ENCODE measurements around the gene ZGPAT.
"Not testable (repeated sequence)": the region's sequence is repeated elsewhere in the genome, so short reads cannot be mapped to it uniquely, and the experiment has no call there.

ZGPAT gene

DNA sequence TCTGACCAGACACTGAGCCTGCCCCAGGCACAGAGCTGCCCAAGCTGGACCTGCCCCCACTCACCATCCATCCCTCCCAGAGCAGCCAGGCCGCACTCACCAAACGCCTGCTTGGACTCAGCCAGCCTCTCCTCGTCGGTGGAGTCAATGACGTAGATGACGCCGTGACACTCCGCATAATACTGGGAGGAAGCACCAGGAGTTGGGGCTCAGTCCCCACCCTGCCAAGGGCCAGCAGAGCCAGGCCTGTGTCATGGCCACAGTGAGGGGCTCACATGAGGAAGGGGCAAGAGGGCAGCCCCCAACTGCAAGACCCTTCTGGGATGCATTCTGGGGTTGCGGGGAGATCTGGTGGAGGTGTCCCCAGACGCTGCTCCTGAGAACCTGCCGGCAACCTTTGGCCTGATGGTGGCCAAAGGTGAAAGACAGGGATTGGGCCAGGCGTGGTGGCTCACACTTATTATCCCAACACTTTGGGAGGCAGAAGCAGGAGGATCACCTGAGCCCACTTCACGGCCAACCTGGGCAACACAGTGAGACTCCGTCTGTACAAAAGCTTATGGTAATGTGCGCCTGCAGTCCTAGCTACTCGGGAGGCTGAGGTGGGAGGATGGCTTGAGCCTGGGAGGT lies 5.7 kb upstream of the ZGPAT start:
- no peak for DNase-seq (ENCODE audit: insufficient read length, low spot score)
- FAIRE-seq, result no peak

DNA sequence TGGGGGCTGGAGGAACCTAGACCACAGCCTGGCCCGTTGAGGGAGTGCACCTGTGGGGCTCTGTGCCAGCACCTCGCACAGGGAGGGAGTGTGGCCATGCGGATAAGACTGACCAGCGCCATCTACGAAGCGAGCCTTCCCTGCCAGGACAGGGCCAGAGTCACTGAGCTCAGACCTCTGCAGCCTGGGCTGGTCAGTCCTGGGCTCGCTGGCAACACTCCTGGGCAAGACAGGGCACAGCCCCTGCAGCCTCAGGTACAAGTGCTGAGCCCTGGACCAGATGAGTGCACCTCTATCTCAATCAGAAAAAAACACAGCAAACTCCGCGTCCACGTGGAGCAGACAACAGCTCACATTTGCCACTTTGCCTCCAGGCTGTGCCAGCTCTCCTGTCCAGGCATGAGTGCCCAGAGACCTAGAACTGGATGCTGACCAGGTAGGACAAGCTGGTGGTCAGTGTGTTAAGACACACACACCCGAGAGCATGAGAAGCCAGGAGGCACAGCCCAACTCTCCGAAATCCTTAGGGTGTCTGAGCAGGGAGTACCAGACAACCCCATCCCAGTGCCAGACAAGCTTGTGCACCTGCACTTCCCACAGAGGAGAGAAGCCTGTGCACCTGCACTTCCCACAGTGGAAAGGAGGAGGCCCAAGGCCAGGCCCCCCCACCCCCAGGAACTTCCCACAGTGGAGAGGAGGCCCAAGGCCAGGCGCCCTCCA lies 4.9 kb upstream of the ZGPAT start:
- no peak for DNase-seq (ENCODE audit: insufficient read length, low spot score)
- FAIRE-seq, result no peak

DNA sequence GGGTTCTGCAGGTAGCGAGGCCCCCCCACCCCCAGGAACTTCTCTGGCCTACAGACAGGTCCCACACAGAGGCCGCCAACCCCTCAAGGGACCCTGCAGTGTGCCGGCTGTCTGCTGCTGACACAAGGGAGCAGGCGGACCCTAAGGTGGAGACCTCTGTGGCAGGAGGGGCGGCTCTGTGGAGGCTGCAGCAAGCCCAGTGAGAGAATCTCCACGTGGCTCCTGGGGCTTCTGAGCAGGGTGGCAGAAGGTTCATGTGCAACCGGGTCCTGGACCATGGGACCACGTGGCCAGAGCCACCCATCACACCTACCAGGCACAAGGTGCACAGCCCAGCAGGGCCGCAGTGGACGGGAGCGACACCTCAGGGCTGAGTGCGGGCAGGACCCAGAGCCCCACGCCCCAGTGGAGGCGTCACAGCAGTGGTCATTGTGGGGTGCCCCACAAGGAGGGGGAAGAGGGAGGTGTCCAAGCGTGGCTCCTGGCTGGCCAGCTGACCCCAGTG lies 4.3 kb upstream of the ZGPAT start:
- FAIRE-seq (no peak), DNase-seq (ENCODE audit: insufficient read length, low spot score) (no peak)

DNA sequence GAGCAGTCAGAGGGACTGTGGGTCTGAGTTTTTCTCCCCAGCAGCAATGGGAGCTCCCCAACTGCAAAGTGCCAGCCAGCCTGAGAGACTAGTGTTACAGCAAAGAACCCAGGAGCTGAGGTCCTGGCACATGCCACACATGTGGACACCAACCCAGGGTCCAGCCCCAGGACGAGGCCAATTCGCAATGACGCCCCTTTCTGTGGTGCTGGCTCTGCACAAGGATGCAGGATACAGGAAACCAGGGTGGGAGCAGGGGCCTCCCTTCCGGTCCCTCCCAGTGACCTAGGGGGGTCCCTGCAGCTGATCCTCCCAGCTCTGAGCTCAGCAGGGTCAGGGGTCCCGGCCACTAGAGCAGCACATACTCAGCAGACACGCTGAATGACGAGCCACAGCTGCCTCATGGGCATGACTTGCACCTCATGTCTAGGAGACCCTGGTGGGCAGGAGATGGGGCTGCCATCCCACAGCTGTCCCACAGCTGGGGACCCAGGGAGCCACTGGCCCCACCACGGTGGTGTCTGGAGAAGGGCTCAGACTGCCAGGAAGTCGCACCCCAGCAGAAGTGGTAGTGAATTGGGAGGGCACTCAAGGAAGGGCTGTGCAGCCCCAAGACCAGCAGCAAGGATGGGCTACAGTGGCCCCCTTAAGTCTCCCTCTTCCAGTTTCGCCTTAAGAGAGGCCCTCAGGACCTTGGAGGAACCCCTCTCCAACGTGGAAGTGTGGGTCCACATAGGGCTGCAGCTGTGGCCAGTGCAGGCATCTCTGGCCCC lies 3.7 kb upstream of the ZGPAT start:
- FAIRE-seq (no peak), DNase-seq (ENCODE audit: insufficient read length, low spot score) (no peak)

DNA sequence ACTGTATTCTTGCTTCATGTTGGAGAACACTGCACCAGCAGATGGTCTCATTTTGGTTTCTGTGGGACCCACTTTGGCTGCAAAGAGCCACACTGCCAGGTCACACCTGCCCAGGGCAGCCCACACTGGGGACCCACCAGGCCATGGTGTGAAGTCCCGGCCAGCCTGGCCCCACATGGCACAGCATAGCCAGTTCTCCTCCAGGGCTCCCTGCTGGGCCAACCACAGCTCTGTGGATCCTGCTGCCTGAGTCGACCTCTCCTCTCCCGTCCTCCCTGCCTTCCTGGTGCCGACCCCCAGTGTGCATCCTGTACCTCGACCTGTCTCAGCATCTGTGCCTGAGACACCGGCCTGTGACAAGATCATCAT lies 3.1 kb upstream of the ZGPAT start:
- FAIRE-seq (no peak), DNase-seq (ENCODE audit: insufficient read length, low spot score) (no peak)

DNA sequence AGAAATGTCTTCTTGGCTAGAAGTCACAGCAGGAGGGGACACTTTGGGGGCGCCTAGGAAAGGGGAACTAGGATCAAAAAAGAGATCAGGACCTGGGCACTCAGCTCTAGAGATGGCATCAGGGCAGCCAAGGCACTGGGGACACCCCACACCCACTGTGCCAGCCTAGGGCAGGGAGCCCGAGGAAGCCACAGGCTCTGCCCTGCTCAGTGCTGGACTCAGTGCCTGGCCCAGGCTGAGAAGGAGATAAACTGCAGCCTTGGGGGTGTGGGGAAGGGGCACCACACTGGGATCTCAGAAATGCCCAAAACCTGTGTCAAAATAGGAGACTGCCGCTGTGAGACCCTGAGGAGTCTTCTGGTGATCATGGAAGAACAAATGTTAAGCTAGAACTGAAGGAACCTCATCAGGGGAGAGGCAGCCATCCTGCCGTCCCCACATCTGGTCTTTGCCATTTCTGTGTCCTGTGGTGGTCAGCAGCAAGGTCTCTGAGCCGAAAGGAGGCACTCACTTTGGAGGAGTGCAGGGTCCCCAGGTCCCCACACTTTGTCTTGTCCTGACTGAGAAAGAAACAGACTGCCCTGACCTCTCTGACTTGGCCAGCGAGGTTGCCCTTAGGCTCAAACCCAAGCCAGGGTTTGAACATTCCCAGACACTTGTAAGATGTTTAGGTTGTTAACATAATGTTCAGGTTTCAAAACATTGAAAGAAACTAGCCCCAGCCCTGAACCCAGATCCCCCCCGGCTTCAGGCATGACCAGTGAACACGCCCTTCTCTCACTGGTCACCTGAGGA lies 2.4 kb upstream of the ZGPAT start:
- no peak for FAIRE-seq
- DNase-seq (ENCODE audit: insufficient read length, low spot score), result no peak

DNA sequence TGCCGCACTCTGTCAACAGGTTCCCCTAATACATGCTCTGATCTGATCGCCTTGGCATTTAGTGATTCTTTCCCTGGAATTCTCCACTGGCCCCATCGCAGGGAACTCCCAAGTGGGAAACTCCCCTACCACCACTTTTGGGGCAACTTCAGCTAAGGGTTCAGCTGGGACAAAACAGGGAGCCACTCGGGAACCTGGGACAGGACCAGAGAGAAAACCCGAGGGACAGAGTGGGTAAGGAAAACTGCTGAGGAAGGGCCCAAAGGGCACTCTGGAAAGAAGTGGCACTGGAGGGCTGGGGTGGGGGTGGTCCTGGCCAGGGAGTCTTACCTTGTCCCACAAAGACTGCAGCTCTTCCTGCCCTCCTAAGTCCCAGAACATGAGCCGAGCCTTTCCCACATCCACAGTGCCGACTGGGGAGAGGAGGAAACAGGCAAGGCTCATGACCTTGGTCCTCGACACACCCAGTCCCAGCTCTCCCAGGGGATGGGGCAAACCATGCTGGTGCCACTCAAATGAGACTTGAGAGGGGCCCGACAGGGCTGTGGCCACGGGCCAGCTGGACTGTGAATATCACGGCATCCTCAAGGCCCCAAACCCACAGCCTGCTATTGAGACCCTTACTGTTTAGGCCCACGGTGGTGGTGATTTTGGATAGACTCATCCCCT lies 1.7 kb upstream of the ZGPAT start:
- FAIRE-seq (no peak), DNase-seq (ENCODE audit: insufficient read length, low spot score) (no peak)

DNA sequence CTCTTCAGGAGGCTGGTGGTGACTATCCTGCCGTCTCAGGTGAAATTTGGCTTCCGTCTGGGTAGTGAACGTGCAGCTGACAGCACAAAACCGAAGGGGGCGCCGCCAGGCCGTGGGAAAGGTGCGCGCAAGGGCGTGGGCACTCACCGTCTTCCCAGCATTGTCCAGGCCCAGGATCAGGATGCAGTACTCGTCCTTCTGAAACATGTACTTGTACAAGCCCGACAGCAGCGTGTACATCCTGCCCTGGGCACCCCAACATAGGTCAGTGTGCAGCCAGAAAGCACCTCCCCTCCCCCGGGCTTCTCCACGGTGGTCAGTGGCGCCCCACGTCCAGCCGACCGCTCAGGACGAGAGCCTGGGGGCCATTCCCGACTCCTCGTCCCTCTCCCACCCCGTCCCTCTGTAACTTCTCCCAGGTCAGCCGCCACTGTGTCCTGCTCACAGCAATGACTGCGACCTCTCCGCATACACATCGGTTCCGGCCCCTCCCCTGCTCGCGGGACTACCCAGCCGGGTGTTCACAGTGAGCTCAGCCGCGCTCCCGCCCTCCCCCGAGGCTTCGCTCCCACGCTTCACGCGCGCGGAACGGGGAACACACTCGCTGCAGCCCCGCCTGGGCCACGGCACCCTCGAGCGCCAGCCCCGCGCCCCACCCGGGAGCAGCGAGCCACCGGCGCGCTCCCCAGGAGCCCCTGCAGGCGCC lies 834 bp upstream of the ZGPAT start:
- FAIRE-seq (peak; percentile 75), DNase-seq (ENCODE audit: insufficient read length, low spot score) (peak; percentile 73)

DNA sequence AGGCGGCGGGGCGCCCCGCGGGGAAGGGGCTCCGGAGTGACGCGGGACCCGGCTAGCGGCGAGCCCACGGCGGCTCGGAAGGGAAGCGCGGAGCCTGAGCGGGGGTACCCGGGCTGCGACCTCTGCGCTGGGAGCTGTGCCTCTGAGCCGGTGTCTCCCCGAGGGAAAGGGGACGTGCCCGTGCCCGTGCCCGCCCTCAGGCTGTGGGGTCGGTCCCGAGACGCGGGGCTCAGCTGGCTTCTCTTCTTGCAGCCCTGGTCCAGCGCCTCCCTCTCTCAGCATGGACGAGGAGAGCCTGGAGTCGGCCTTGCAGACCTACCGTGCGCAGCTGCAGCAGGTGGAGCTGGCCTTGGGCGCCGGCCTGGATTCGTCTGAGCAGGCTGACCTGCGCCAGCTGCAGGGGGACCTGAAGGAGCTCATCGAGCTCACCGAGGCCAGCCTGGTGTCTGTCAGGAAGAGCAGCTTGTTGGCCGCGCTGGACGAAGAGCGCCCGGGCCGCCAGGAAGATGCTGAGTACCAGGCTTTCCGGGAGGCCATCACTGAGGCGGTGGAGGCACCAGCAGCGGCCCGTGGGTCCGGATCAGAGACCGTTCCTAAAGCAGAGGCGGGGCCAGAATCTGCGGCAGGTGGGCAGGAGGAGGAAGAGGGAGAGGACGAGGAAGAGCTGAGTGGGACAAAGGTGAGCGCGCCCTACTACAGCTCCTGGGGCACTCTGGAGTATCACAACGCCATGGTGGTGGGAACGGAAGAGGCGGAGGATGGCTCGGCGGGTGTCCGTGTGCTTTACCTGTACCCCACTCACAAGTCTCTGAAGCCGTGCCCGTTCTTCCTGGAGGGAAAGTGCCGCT lies 686 bp downstream of the ZGPAT start:
- peak; percentile 36 for DNase-seq (ENCODE audit: insufficient read length, low spot score)
- no peak for FAIRE-seq

DNA sequence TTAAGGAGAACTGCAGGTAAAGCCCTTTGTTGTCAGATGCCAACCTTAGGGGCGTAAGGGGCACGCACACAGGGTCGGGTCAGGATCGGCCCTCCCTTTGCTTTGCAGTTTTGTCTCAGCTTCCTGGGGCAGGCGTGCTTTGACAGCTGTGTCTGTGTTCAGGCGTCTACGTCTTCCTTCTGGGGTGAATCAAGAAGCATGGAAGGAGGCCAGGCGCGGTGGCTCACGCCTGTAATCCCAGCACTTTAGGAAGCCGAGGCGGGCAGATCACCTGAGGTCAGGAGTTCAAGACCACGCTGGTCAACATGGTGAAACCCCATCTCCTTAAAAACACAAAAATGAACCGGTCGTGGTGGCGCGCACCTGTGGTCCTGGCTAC lies 1.3 kb downstream of the ZGPAT start:
- FAIRE-seq (no peak), DNase-seq (ENCODE audit: insufficient read length, low spot score) (no peak)

DNA sequence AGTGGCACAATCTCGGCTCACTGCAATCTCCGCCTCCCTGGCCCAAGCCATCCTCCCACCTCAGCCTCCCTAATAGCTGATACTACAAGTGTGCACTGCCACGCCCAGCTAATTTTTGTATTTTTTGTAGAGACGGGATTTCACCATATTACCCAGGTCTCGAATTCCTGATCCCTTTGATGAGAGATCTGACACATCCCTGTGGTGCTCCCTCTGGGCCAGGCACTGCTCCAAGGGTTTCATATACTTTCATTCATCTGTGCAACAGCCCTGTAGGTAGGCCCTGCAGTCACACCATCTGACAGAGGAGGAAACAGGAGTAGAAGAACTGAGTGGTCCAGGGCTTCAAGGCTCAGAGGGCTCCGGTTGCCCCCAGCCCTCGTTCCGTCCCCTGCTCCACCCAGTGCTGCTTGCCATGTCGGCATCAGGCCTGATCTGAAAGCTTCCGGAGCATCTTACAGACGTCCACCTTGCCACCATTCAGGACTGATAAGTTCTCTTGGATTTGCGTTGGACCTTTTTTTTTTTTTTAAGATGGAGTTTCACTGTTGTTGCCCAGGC lies 3.3 kb downstream of the ZGPAT start:
- FAIRE-seq (no peak), DNase-seq (ENCODE audit: insufficient read length, low spot score) (no peak)

DNA sequence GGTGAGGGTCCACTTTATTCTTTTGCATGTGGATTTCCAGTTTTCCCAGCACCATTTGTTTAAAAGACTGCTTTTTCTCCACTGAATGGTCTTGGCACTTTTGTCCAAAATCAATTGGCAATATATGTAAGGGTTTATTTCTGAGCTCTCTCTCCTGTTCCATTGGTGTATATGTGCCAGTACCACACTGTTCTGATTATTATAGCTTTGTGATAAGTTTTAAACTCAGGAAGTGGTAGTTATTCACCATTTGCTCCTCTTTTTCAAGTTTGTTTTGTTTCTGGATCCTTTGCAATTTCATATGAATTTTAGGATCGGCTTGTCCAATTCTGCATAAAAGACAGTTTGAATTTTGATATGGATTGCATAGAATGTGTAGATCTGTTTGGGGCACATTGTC lies 4.4 kb downstream of the ZGPAT start:
- FAIRE-seq (no peak), DNase-seq (ENCODE audit: insufficient read length, low spot score) (no peak)

DNA sequence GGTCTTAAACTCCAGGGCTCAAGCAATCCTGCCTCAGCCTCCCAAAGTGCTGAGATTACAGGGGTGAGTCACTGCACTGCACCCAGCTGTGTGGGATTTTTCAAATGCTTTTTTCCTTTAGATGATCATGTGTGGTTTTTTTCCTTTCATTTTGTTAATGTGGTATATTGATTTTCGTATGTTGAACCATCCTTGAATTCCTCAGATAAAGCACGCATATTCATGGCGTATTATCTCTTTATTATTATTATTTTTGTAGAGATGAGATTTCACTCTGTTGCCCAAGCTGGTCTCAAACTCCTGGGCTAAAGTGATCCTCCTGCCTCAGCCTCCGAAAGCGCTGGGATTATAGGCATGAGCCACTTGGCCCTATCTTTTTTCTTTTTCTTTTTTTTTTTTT lies 7.0 kb downstream of the ZGPAT start:
- FAIRE-seq (no peak), DNase-seq (ENCODE audit: insufficient read length, low spot score) (no peak)

DNA sequence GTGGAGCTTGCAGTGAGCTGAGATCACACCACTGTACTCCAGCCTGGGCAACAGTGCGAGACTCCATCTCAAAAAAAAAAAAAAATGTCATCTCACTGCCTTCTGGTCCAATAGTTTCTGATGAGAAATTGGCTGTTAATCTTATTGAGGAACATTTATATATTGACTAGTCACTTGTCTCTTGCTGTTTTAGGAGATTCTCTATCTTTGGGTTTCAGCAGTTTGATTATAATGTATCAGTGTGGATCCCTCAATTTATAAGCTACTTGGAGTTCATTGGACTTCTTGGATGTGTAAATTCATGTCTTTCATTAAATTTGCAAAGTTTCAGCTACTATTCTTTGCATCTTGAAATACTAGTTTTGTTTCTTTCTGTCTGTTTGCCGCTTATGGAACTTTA lies 11.2 kb downstream of the ZGPAT start:
- FAIRE-seq (no peak), DNase-seq (ENCODE audit: insufficient read length, low spot score) (no peak)

DNA sequence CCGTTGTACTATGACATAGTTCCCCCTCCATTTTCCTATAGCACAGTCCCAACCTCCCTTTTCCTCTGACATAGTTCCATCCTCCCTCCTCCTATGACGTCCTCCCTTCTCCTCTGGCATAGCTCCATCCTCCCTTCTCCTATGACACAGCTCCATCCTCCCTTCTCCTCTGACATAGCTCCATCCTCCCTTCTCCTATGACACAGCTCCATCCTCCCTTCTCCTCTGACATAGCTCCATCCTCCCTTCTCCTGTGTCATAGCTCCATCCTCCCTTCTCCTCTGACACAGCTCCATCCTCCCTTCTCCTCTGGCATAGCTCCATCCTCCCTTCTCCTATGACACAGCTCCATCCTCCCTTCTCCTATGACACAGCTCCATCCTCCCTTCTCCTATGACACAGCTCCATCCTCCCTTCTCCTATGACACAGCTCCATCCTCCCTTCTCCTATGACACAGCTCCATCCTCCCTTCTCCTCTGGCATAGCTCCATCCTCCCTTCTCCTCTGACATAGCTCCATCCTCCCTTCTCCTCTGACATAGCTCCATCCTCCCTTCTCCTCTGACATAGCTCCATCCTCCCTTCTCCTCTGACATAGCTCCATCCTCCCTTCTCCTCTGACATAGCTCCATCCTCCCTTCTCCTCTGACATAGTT lies 15.3 kb downstream of the ZGPAT start:
- FAIRE-seq; DNase-seq (ENCODE audit: insufficient read length, low spot score): not testable (repeated sequence)

DNA sequence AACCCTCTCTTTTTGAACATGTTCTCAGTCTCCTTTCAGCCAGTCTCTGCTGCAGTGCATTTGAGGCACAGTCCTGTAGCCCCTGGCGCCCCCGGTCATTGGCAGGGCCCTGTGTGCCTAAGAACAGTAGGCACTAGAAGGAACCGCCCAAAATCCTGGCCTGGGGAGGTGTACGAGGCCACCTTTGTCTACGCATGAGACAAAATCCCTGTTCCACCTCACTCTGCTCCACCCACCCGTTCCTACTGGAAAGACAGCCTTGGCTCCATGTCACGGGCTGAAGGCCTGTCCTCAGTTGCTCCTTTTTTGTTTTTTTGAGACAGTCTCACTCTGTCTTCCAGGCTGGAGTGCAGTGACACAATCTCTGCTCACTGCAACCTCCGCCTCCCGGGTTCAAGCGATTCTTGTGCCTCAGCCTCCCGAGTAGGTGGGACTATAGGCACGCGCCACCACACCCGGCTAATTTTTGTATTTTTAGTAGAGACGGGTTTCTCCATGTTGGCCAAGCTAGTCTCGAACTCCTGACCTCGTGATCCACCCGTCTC lies 22.4 kb downstream of the ZGPAT start:
- FAIRE-seq, result not testable (repeated sequence)

DNA sequence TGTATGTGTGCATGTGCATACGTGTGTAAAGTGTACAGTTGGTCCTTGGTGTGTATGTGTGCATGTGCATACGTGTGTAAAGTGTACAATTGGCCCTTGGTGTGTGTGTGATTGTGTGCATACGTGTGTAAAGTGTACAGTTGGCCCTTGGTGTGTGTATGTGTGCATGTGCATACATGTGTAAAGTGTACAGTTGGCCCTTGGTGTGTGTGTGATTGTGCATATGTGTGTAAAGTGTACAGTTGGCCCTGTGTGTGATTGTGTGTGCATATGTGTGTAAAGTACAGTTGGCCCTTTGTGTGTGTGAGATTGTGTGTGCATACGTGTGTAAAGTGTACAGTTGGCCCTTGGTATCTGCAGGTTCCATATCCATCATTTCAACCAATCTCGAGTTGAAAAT lies 23.6 kb downstream of the ZGPAT start:
- FAIRE-seq, result peak; percentile 8
- DNase-seq (ENCODE audit: insufficient read length, low spot score), result no peak

More for the DNA sequence above, 22.4 kb downstream of the ZGPAT start:
- not testable (repeated sequence) for DNase-seq (ENCODE audit: insufficient read length, low spot score)

All from GM19239 (cell line).